ENCODE measurements around the gene TMC3. TPM values are rescaled to one million over a fixed set of nuclear protein-coding genes. Genes with fewer than 3 reads are reported as not detected.

TMC3 gene
- total and polyA plus RNA-seq, 10 of the 15 experiments (the other 5 are each of a cell fraction or from before 2014, with no cell fraction given): 0.03 to 0.04 (median 0.04) TPM; not detected in 7

GRCh38 chr15:81361891-81362290 lies 12.1 kb downstream of the TMC3 start:
- Histone ChIP-seq H3K4me2 (ENCODE audit: control insufficient read depth, insufficient read depth) (no peak overlapping the region), H3K79me2 (ENCODE audit: control insufficient read depth, insufficient read depth, low read length) (no peaks in the 10 kb centered on the region), H3K9ac (ENCODE audit: control insufficient read depth, insufficient read depth, low read length) (no peak overlapping the region), H3K36me3 (ENCODE audit: control insufficient read depth in 2 of 2, insufficient read depth in 2 of 2, low read length in 1 of 2) (no peaks in the 10 kb centered on the region), H4K20me1 (ENCODE audit: control insufficient read depth, insufficient read depth) (no peaks in the 10 kb centered on the region), H3K4me3 (no peak overlapping the region), H3K27me3 (replicated peaks in 1 of 2; ENCODE audit: control insufficient read depth in 2 of 2, insufficient read depth in 2 of 2, low read length in 1 of 2) (no peaks in the 10 kb centered on the region; a peak in 1 of 4 replicates), H3K9me3 (replicated peaks; ENCODE audit: control insufficient read depth, insufficient read depth, low read length) (no peaks in the 10 kb centered on the region), H2AFZ (ENCODE audit: control insufficient read depth, low read depth, low read length) (no peak overlapping the region), H3K4me1 (ENCODE audit: control insufficient read depth, insufficient read depth, low read length) (no peaks in the 10 kb centered on the region), H3K27ac (ENCODE audit: control insufficient read depth, insufficient read depth) (no peak overlapping the region)
- ATAC-seq (no peak), FAIRE-seq (no peak), DNase-seq (ENCODE audit: low read depth, low spot score) (no peak)
- ChIA-PET POLR2A (interaction anchor here (1.0 kb wide), 1 partner anchor 9 kb away, joined by 3 read pairs; no protein-coding TSS in a partner anchor), SMC1A (ENCODE audit: uncharacterized antibody, unreplicated experiment) (no interaction called here), RAD21 (ENCODE audit: unreplicated experiment) (no interaction called here), CTCF (interaction anchor here (1.2 kb wide), 1 partner anchor 96 kb away, joined by 3 read pairs; no protein-coding TSS in a partner anchor)
- in situ Hi-C loops (cut with MboI): no loop called here
- intact Hi-C loops (cut with micrococcal nuclease; ENCODE audit: unreplicated experiment): no loop called here
- TF ChIP-seq NR2C1 (IDR thresholded peaks at IDR 0.05): no peak
- BruUV-seq (replicated peaks): no TSS peak
- WGBS (ENCODE audit: insufficient coverage, insufficient replicate concordance, low lambda C conversion rate, missing lambda C conversion rate): 59% methylated on average over 7 of the region's 7 CpGs

- Histone ChIP-seq H3K79me2 (ENCODE audit: control insufficient read depth, insufficient read depth, low read length) (no peaks in the 10 kb centered on the region), H3K4me2 (ENCODE audit: control insufficient read depth, insufficient read depth) (no peak overlapping the region), H3K27ac (ENCODE audit: control insufficient read depth, insufficient read depth) (no peak overlapping the region), H3K4me1 (ENCODE audit: control insufficient read depth, insufficient read depth, low read length) (no peaks in the 10 kb centered on the region), H3K9ac (ENCODE audit: control insufficient read depth, insufficient read depth, low read length) (no peak overlapping the region), H3K9me3 (replicated peaks; ENCODE audit: control insufficient read depth, insufficient read depth, low read length) (no peaks in the 10 kb centered on the region), H3K36me3 (ENCODE audit: control insufficient read depth in 2 of 2, insufficient read depth in 2 of 2, low read length in 1 of 2) (no peaks in the 10 kb centered on the region), H4K20me1 (ENCODE audit: control insufficient read depth, insufficient read depth) (no peaks in the 10 kb centered on the region), H3K4me3 (no peak overlapping the region), H3K27me3 (replicated peaks in 1 of 2; ENCODE audit: control insufficient read depth in 2 of 2, insufficient read depth in 2 of 2, low read length in 1 of 2) (no peaks in the 10 kb centered on the region; a peak in 1 of 4 replicates), H2AFZ (ENCODE audit: control insufficient read depth, low read depth, low read length) (no peak overlapping the region)
- RAD21 ChIA-PET (ENCODE audit: unreplicated experiment): no interaction called here
- TF ChIP-seq ZNF207 (IDR thresholded peaks at IDR 0.05; ENCODE audit: borderline replicate concordance) (no peak), TCF12 (IDR thresholded peaks at IDR 0.05; ENCODE audit: low read depth, low read length) (no peak)
- TF ChIP-seq, protein P1, sequence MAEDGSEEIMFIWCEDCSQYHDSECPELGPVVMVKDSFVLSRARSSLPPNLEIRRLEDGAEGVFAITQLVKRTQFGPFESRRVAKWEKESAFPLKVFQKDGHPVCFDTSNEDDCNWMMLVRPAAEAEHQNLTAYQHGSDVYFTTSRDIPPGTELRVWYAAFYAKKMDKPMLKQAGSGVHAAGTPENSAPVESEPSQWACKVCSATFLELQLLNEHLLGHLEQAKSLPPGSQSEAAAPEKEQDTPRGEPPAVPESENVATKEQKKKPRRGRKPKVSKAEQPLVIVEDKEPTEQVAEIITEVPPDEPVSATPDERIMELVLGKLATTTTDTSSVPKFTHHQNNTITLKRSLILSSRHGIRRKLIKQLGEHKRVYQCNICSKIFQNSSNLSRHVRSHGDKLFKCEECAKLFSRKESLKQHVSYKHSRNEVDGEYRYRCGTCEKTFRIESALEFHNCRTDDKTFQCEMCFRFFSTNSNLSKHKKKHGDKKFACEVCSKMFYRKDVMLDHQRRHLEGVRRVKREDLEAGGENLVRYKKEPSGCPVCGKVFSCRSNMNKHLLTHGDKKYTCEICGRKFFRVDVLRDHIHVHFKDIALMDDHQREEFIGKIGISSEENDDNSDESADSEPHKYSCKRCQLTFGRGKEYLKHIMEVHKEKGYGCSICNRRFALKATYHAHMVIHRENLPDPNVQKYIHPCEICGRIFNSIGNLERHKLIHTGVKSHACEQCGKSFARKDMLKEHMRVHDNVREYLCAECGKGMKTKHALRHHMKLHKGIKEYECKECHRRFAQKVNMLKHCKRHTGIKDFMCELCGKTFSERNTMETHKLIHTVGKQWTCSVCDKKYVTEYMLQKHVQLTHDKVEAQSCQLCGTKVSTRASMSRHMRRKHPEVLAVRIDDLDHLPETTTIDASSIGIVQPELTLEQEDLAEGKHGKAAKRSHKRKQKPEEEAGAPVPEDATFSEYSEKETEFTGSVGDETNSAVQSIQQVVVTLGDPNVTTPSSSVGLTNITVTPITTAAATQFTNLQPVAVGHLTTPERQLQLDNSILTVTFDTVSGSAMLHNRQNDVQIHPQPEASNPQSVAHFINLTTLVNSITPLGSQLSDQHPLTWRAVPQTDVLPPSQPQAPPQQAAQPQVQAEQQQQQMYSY (CRISPR knock-in tag; IDR thresholded peaks at IDR 0.05): no peak
- in situ Hi-C loops (cut with MboI) (no loop called here), intact Hi-C loops (cut with micrococcal nuclease; ENCODE audit: unreplicated experiment) (no loop called here)
- DNase-seq (ENCODE audit: low read depth, low spot score): no peak
- WGBS (ENCODE audit: insufficient coverage, insufficient replicate concordance, low lambda C conversion rate, missing lambda C conversion rate): 52% methylated on average over 5 of the region's 5 CpGs
- no peak for ATAC-seq
- CTCF ChIA-PET: no interaction called here
- BruUV-seq (replicated peaks): no TSS peak
- POLR2A ChIA-PET: no interaction called here
- SMC1A ChIA-PET (ENCODE audit: uncharacterized antibody, unreplicated experiment): no interaction called here
- no peak for FAIRE-seq
Observed at GRCh38 chr15:81360491-81360890, 13.5 kb downstream of the TMC3 start.
